Measurements from ENCODE around the gene CLCN7. TPM values are rescaled to one million over a fixed set of nuclear protein-coding genes. Genes with fewer than 3 reads are reported as not detected.

CLCN7 gene
- total and polyA plus RNA-seq, 2 of the 4 experiments (the other 2 are of a cell fraction) = 10.8 to 45.2 TPM

DNA sequence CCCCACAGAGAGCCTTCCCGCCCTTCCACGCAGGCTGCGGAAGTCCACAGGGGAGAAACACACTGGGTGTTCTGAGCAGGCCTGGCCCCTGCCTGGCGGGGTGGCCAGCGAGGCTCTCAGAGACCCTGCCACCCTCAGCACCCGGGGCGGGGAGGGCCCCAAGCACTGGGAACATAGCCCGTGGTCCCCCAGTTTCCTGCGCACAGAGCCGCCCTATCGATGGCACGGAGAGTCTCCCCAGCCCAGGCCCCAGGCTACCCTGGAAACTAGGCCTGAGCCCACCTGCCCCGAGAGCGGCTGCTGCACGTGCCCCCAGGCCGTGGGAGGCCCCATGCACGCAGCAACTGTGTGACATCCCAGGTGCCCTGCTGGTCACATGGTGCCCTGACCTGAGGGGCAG is 20.3 kb downstream of the CLCN7 start:
- dilution Hi-C loops (cut with HindIII; ENCODE audit: low sequenced_read_pairs, unreplicated experiment) = no loop called here
- no TSS peak for BruUV-seq (replicated peaks)
- H3K18ac ChIP-seq (ENCODE audit: low read depth, low read length) = no peak overlapping the region
- H2AK9ac ChIP-seq (replicated peaks; ENCODE audit: low read depth, low read length, poor library complexity) = no peak overlapping the region
- no peak overlapping the region for H4K5ac ChIP-seq (ENCODE audit: low read depth, low read length)
- H3K23ac ChIP-seq (ENCODE audit: low read depth, low read length) = no peak overlapping the region
- H3K27me3 ChIP-seq (ENCODE audit: control insufficient read depth, insufficient read depth, low read length) = no peaks in the 10 kb centered on the region
- no peaks in the 10 kb centered on the region for H3K4me1 ChIP-seq (ENCODE audit: control insufficient read depth, insufficient read depth, low read length)
- no peak overlapping the region for H2BK5ac ChIP-seq (ENCODE audit: low read depth, low read length, poor library complexity, severe bottlenecking)
- WGBS, 2 experiments (ENCODE audit: extremely low coverage in 2 of 2, insufficient read length in 1 of 2) = 92% methylated on average over 11 of the region's 17 CpGs; no CpG with 5 or more reads in 1 of the 2 experiments
- H2BK120ac ChIP-seq (ENCODE audit: low read depth, low read length) = no peak overlapping the region
- H3K14ac ChIP-seq (replicated peaks; ENCODE audit: low read depth, low read length) = no peak overlapping the region
- no peak overlapping the region for H2AK5ac ChIP-seq (ENCODE audit: low read depth, low read length)
- no peaks in the 10 kb centered on the region for H3K9me3 ChIP-seq (ENCODE audit: control insufficient read depth, insufficient read depth, low read length)
- peaks cover 51% of the 10 kb centered on the region for H3K36me3 ChIP-seq (ENCODE audit: control insufficient read depth, insufficient read depth, low read length)
- H3K4me2 ChIP-seq (ENCODE audit: low read depth, low read length) = no peak overlapping the region
- no peaks in the 10 kb centered on the region for H4K20me1 ChIP-seq (ENCODE audit: insufficient read depth, low read length)
- no peak overlapping the region for H3K4ac ChIP-seq (ENCODE audit: low read depth, low read length)
- H3K56ac ChIP-seq (ENCODE audit: extremely low read depth, insufficient read depth, low read length) = no peak overlapping the region
- H3K27ac ChIP-seq (ENCODE audit: insufficient read depth, low read length) = no peak overlapping the region
- no peak overlapping the region for H4K91ac ChIP-seq (ENCODE audit: insufficient read depth, low read depth, low read length)
- H3K79me1 ChIP-seq (ENCODE audit: low read depth in 1 of 2, low read length in 2 of 2) = peaks cover 0 to 4% of the 10 kb centered on the region in 2 experiments; a peak in 1 of 4 replicates
- ATAC-seq (ENCODE audit: low read depth) = no peak
- no peak overlapping the region for H2BK15ac ChIP-seq (ENCODE audit: low read depth, low read length)
- DNase-seq = no peak
- H3K4me3 ChIP-seq (ENCODE audit: insufficient read depth, low read depth, low read length) = no peak overlapping the region
- CTCF ChIA-PET = no interaction called here
- H2AFZ ChIP-seq (replicated peaks; ENCODE audit: low read length, poor library complexity) = no peak overlapping the region
- no peak overlapping the region for H2BK20ac ChIP-seq (ENCODE audit: low read depth, low read length)
- no peak overlapping the region for H3K9ac ChIP-seq (ENCODE audit: low read depth, low read length)
- intact Hi-C loops (cut with micrococcal nuclease) = no loop called here
- in situ Hi-C loops (cut with MboI; ENCODE audit: low sequenced_read_pairs) = no loop called here
- H4K8ac ChIP-seq (ENCODE audit: low read depth in 2 of 2, low read length in 2 of 2) = no peak overlapping the region
- TF ChIP-seq BHLHE40 (IDR thresholded peaks at IDR 0.05; ENCODE audit: low read depth, low read length) (no peak), SMC3 (IDR thresholded peaks at IDR 0.05; ENCODE audit: low read depth, low read length) (no peak), CHD1 (IDR thresholded peaks at IDR 0.05; ENCODE audit: low read depth, low read length) (no peak), MAZ (IDR thresholded peaks at IDR 0.05; ENCODE audit: borderline replicate concordance, low read depth, low read length) (no peak), RCOR1 (IDR thresholded peaks at IDR 0.05; ENCODE audit: insufficient replicate concordance, low read length) (no peak), MAFK (IDR thresholded peaks at IDR 0.05; ENCODE audit: low read depth, low read length) (no peak), RAD21 (IDR thresholded peaks at IDR 0.05; ENCODE audit: low read length) (no peak), RFX5 (IDR thresholded peaks at IDR 0.05; ENCODE audit: low read depth, low read length) (no peak), MXI1 (IDR thresholded peaks at IDR 0.05; ENCODE audit: borderline replicate concordance, low read depth, low read length) (no peak), FOS (IDR thresholded peaks at IDR 0.05; ENCODE audit: low read depth, low read length) (no peak), POLR2A (IDR thresholded peaks at IDR 0.05; ENCODE audit: low read depth, low read length) (no peak), NFE2L2 (IDR thresholded peaks at IDR 0.05; ENCODE audit: low read depth, low read length) (no peak), CEBPB (IDR thresholded peaks at IDR 0.05; ENCODE audit: low read depth, low read length) (no peak)
- TF ChIP-seq, protein P1, sequence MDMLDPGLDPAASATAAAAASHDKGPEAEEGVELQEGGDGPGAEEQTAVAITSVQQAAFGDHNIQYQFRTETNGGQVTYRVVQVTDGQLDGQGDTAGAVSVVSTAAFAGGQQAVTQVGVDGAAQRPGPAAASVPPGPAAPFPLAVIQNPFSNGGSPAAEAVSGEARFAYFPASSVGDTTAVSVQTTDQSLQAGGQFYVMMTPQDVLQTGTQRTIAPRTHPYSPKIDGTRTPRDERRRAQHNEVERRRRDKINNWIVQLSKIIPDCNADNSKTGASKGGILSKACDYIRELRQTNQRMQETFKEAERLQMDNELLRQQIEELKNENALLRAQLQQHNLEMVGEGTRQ (IDR thresholded peaks at IDR 0.05; ENCODE audit: low read depth, low read length) = no peak
- TF ChIP-seq, protein P2, sequence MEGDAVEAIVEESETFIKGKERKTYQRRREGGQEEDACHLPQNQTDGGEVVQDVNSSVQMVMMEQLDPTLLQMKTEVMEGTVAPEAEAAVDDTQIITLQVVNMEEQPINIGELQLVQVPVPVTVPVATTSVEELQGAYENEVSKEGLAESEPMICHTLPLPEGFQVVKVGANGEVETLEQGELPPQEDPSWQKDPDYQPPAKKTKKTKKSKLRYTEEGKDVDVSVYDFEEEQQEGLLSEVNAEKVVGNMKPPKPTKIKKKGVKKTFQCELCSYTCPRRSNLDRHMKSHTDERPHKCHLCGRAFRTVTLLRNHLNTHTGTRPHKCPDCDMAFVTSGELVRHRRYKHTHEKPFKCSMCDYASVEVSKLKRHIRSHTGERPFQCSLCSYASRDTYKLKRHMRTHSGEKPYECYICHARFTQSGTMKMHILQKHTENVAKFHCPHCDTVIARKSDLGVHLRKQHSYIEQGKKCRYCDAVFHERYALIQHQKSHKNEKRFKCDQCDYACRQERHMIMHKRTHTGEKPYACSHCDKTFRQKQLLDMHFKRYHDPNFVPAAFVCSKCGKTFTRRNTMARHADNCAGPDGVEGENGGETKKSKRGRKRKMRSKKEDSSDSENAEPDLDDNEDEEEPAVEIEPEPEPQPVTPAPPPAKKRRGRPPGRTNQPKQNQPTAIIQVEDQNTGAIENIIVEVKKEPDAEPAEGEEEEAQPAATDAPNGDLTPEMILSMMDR (conservative IDR thresholded peaks at IDR 0.05; ENCODE audit: low read depth, low read length) = no peak
- TF ChIP-seq, protein P3, sequence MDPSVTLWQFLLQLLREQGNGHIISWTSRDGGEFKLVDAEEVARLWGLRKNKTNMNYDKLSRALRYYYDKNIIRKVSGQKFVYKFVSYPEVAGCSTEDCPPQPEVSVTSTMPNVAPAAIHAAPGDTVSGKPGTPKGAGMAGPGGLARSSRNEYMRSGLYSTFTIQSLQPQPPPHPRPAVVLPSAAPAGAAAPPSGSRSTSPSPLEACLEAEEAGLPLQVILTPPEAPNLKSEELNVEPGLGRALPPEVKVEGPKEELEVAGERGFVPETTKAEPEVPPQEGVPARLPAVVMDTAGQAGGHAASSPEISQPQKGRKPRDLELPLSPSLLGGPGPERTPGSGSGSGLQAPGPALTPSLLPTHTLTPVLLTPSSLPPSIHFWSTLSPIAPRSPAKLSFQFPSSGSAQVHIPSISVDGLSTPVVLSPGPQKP (IDR thresholded peaks at IDR 0.05; ENCODE audit: borderline replicate concordance, low read depth, low read length) = no peak
- no peaks in the 10 kb centered on the region for H3K9me1 ChIP-seq (ENCODE audit: insufficient read depth, low read length)
- POLR2A ChIA-PET (ENCODE audit: unreplicated experiment) = no interaction called here

All from IMR-90 (cell line).